ENCODE results near the gene TXNDC11.
"Not testable (repeated sequence)": the region's sequence is repeated elsewhere in the genome, so short reads cannot be mapped to it uniquely, and the experiment has no call there.

Gene TXNDC11

GRCh38 chr16:11742536-11743307, at the start of gene TXNDC11:
Gene TXNDC11 (minus strand): TSS chr16:11742857. CDS start chr16:11742730, 127 bp downstream.
- peak; percentile 90 to 99 (median 99) for DNase-seq

- no peak for DNase-seq
These were observed 48.6 kb upstream of the TXNDC11 start for GRCh38 chr16:11791144-11791828.

DNA sequence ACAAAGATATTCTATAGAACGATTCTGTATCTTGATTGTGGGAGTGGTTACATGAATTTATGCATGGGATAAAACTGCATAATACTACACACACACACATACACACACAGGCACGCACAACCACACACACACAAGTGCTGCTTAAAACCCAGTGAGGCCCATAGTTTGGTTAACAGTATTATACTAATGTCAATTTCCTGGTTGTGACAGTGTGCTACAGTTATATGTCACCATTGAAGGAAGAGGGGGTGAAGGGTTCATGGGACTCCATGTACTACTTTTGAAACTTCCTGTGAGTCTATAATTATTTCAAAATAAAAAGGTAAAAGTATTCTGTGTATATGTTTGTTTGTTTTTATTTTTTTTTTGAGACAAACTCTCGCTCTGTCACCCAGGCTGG, 46.3 kb upstream of the TXNDC11 start:
- no peak for DNase-seq

DNA sequence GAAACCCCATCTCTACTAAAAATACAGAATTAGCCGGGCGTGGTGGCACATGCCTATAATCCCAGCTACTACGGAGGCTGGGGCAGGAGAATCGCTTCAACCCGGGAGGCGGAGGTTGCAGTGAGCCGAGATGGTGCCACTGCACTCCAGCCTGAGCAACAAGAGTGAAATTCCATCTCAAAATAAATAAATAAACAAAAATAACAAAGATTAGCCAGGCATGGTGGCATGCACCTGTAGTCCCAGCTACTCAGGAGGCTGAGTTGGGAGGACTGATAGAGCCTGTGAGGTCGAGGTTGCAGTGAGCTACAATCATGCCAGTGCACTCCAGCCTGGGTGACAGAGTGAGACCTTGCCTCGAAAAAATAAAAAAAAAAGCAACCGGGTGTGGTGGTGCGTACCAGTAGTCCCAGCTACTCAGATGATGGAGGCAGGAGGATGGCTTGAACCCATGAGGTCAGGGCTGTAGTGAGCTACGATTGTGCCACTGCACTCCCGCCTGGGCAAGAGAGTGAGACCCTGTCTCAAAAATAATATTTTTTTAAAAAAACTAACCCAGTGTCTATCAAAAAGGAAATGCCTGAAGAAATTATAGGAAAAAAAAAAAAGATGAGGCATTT, 42.4 kb upstream of the TXNDC11 start:
- DNase-seq, result not testable (repeated sequence)

GRCh38 chr16:11784381-11784780, 41.7 kb upstream of the TXNDC11 start:
- not testable (repeated sequence) for DNase-seq

- no peak for DNase-seq
These were observed 41.3 kb upstream of the TXNDC11 start for GRCh38 chr16:11784038-11784369.

- no peak for DNase-seq
These were observed 40.8 kb upstream of the TXNDC11 start for GRCh38 chr16:11783319-11784037.

DNA sequence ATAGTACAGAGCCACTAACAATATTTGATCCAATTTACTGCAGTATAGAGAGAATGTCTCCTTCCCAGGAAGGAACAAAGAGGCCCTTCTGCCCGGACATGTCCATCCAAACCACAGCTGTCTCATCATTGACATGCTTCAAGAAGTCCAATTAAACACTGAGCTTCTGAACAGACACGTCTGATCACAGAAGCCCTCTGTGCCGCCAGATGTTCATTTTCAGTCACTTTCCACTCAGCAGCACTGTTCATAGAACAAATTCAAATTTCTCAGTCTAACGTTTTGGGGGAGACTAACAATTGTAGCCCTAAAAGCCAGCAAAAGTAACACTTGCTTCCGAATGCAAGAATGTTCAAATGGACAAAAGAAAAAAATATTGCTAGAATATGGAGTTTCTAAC, 39.1 kb upstream of the TXNDC11 start:
- no peak for DNase-seq

- DNase-seq, result no peak
These were observed 38.5 kb upstream of the TXNDC11 start for GRCh38 chr16:11780991-11781680.

- DNase-seq, result no peak
These were observed 36.4 kb upstream of the TXNDC11 start for GRCh38 chr16:11779074-11779473.

DNA sequence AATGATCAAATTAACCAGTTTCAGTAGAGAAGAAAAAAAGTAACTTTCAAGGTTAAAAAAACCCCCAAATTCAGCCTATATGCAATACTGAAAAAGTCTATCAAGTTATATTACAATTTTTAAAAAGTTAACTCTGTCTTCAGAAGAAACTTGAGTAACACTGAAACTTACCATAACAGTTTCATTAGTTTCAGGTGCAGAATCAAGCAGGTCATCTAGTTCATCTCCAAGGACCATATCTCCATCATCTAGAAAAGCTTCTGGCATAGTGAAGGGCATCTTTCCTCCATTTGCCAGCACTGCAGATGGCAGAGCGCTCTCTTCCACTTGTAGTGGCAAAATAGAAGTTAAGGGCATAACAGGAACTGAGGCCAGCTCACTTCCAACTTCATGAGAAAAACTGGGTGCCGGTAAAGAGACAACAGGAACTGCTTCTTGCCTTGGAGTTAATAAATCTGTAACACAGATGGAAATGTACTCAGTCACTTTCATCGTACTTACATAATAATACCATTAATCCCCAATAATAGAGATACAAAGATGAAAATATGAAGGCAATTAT, 31.5 kb upstream of the TXNDC11 start:
- DNase-seq, result no peak

DNA sequence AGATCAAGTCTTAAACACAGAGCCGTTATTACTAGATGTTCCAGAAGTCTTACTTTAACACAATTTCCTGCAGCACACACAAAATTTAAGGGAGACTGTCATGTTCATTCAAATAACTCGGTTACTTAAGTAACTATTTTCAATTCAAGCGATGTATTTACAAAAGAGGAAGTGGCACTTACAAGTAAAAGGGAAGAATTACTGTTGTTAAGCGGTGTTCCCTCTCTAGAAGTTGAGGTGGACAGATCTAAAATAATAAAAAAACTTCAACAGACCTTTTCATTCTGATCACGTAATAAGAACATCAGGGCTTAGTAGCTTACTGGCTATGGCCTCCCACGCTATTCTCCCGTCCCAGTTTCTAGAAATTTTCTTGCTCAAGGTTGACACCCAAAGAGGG, 26.2 kb upstream of the TXNDC11 start:
- DNase-seq, result no peak

GRCh38 chr16:11762431-11762830, 19.8 kb upstream of the TXNDC11 start:
- no peak for DNase-seq

DNA sequence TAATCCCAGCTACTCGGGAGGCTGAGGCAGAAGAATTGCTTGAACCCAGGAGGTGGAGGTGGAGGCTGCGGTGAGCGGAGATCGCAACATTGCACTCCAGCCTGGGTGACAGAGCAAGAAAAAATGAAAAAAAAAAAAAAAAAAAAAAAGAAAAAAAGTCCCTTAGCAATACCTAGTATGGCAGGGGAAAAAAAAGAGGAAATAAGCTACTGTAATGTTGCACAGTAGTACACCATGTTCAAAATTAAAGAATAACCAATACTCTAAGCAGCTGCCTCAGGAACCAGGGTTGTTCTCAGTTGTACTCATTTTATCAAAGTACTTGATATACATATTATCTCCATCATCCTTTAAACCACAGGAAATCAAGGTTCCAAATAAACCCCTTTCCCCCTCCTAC, 17.3 kb upstream of the TXNDC11 start:
- DNase-seq, result no peak

- DNase-seq, result no peak
These were observed 16.6 kb upstream of the TXNDC11 start for GRCh38 chr16:11759163-11759834.

- no peak for DNase-seq
These were observed 15.3 kb upstream of the TXNDC11 start for GRCh38 chr16:11757671-11758545.

GRCh38 chr16:11756248-11756647, 13.6 kb upstream of the TXNDC11 start:
- no peak for DNase-seq

DNA sequence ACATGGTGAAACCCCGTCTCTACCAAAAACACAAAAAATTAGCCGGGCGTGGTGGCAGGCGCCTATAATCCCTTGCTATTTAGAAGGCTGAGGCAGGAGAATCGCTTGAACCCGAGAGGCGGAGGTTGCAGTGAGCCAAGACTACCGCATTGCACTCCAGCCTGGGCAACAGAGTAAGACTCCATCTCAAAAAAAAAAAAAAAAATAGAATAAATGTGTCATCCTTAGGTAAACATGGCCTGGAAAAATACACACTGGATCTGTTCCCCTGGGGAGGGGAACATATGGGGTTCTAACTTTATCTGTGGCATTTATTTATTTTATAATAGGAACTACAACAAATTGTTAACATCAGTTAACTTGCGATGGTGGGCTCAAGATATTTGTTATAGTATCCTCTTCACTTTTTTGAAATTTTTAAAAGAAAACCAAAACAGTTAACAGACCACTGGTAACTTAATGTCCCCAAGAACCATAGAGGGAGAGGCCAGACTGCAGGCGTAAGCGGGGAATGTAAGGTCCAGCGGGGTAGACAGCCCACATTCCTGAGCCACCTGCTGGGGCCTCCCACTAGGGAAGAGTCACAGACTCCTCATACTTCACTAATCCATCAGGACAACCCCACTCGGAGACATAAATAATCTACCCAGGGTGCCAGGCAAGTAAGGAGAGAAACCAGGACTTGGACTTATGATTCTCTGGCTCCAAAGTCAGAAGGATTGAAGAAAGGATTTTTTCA, 12.5 kb upstream of the TXNDC11 start:
- no peak for DNase-seq

GRCh38 chr16:11752856-11753255, 10.2 kb upstream of the TXNDC11 start:
- no peak for DNase-seq

GRCh38 chr16:11750056-11750455, 7.4 kb upstream of the TXNDC11 start:
- DNase-seq, result no peak

All from activated naive CD4-positive, alpha-beta T cell (primary cell).